DND-41 (cell line): ENCODE measurements around the gene DIAPH1.

ENCODE experiments used
- EZH2 ChIP-seq: IDR thresholded peaks from 3 replicates; pipeline ENCODE4 v1.6.1; 2012; ENCODE audit warnings: borderline replicate concordance, low read depth, mild to moderate bottlenecking, moderate library complexity, low read length, inconsistent platforms; ENCODE audit not compliant: severe bottlenecking
- TF ChIP-seq, protein P1 (sequence below): IDR thresholded peaks from 2 replicates; pipeline ENCODE4 v1.5.1; 2012; ENCODE audit warnings: borderline replicate concordance, low read length, moderate library complexity, mild to moderate bottlenecking; ENCODE audit not compliant: poor library complexity, severe bottlenecking; ENCODE audit errors: extremely low read depth

DNA sequence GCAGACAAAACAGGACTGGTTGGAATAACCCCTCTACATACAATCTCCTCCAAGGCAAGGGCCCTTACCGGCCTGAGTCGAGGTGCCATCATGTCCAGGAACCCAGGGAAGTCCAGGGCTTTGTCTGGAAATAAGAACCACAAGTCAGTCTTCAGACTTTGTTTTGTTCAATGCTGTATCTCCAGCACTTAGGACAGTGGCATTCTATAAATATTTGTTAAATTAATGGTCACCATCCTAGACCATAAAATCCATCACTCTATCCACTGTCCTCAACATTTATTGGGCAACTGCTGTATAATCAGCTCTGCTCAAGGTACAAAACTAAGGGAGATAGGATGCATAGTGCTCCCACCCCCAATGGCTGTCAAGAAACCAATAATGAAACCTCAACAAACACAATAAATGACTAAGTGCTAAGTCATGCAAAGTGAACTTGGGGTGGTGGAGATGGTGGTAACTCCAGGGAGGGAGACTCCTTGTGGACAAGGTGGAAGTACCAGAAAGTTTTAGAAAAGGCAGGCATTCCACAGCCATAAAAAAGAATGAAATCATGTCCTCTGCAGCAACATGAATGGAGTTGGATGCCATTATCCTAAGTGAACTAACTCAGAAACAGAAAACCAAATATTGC is 23.0 kb upstream of the DIAPH1 start:
- TF ChIP-seq, protein P1, sequence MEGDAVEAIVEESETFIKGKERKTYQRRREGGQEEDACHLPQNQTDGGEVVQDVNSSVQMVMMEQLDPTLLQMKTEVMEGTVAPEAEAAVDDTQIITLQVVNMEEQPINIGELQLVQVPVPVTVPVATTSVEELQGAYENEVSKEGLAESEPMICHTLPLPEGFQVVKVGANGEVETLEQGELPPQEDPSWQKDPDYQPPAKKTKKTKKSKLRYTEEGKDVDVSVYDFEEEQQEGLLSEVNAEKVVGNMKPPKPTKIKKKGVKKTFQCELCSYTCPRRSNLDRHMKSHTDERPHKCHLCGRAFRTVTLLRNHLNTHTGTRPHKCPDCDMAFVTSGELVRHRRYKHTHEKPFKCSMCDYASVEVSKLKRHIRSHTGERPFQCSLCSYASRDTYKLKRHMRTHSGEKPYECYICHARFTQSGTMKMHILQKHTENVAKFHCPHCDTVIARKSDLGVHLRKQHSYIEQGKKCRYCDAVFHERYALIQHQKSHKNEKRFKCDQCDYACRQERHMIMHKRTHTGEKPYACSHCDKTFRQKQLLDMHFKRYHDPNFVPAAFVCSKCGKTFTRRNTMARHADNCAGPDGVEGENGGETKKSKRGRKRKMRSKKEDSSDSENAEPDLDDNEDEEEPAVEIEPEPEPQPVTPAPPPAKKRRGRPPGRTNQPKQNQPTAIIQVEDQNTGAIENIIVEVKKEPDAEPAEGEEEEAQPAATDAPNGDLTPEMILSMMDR = peak; percentile 7
- TF ChIP-seq EZH2 = no peak
